HepG2 (cell line): ENCODE data around the gene NFATC3. TPM values are rescaled to one million over a fixed set of nuclear protein-coding genes. Genes with fewer than 3 reads are reported as not detected.
A peak's percentile ranks its signal among the peaks of the same experiment; 100 is the strongest.

ENCODE experiments used
- CEBPG ChIP-seq: IDR thresholded peaks from 2 replicates; pipeline ENCODE4 v1.6.1; 2016
- JUNB ChIP-seq: sonication (generic); formaldehyde crosslinking; IDR thresholded peaks from 2 replicates; pipeline ENCODE4 v1.8.0; 2022; ENCODE audit warnings: missing genetic modification reagents, mild to moderate bottlenecking, borderline replicate concordance
- MAFK ChIP-seq, 2 experiments: IDR thresholded peaks in 1 of 2; conservative IDR thresholded peaks in 1 of 2; 2 replicates each; pipeline ENCODE4 v1.6.1; 2011; ENCODE audit warnings: improper control_type of control experiment in 2 of 2, low read length in 2 of 2
- PBX3 ChIP-seq: sonication (generic); formaldehyde crosslinking; IDR thresholded peaks from 2 replicates; pipeline ENCODE4 v1.8.1; 2023; ENCODE audit warnings: missing genetic modification reagents, inconsistent platforms, borderline replicate concordance
- PHF20 ChIP-seq: sonication (generic); formaldehyde crosslinking; IDR thresholded peaks from 2 replicates; pipeline ENCODE4 v1.5.0; 2020; ENCODE audit warnings: mild to moderate bottlenecking, missing genetic modification reagents
- SMAD9 ChIP-seq: sonication (generic); formaldehyde crosslinking; IDR thresholded peaks from 2 replicates; pipeline ENCODE4 v1.5.1; 2020; ENCODE audit warnings: mild to moderate bottlenecking, missing genetic modification reagents
- ZMYM2 ChIP-seq: sonication (generic); formaldehyde crosslinking; IDR thresholded peaks from 2 replicates; pipeline ENCODE4 v1.8.0; 2022; ENCODE audit warnings: mild to moderate bottlenecking, missing genetic modification reagents
- ZNF253 ChIP-seq: sonication (generic); formaldehyde crosslinking; IDR thresholded peaks from 2 replicates; pipeline ENCODE4 v1.8.0; 2022; ENCODE audit warnings: mild to moderate bottlenecking, missing genetic modification reagents, borderline replicate concordance
- ZNF33A ChIP-seq: sonication (generic); formaldehyde crosslinking; IDR thresholded peaks from 2 replicates; pipeline ENCODE4 v1.5.1; 2020; ENCODE audit warnings: missing genetic modification reagents, mild to moderate bottlenecking, moderate library complexity, borderline replicate concordance
- ZNF431 ChIP-seq: sonication (generic); formaldehyde crosslinking; IDR thresholded peaks from 2 replicates; pipeline ENCODE4 v1.9.0; 2022; ENCODE audit warnings: missing genetic modification reagents, low read depth, mild to moderate bottlenecking, borderline replicate concordance
- ZNF580 ChIP-seq: IDR thresholded peaks from 2 replicates; pipeline ENCODE4 v1.6.1; 2016; ENCODE audit warnings: low read depth, borderline replicate concordance
- ZNF674 ChIP-seq: sonication (generic); formaldehyde crosslinking; IDR thresholded peaks from 2 replicates; pipeline ENCODE4 v1.5.0; 2020; ENCODE audit warnings: low read depth, mild to moderate bottlenecking, missing genetic modification reagents
- ZNF746 ChIP-seq: sonication (generic); formaldehyde crosslinking; IDR thresholded peaks from 2 replicates; pipeline ENCODE4 v1.8.0; 2022; ENCODE audit warnings: mild to moderate bottlenecking, missing genetic modification reagents
- ZNF839 ChIP-seq: sonication (generic); formaldehyde crosslinking; IDR thresholded peaks from 2 replicates; pipeline ENCODE4 v1.4.0; 2020; ENCODE audit warnings: missing genetic modification reagents, mild to moderate bottlenecking, borderline replicate concordance
- polyA plus RNA-seq, 8 experiments: library from polyadenylated mRNA; depleted of rRNA in 3 of 8; stranded (reverse) in 7 of 8; unstranded in 1 of 8; fragments of >200 nt; fragmentation: Illumina TruSeq in 4 of 8; extraction: Trizol in 4 of 8; gene quantifications; 2 replicates each; pipeline versions ENCODE4 v1.2.1 to v1.2.3, GENCODE V29; 2011 to 2016; ENCODE audit warnings: low read depth in 4 of 8, missing spikeins in 1 of 8, mixed read lengths in 1 of 8; ENCODE audit not compliant: insufficient read depth in 1 of 8
- total RNA-seq, 5 experiments: library from RNA; depleted of rRNA; stranded (reverse); fragments of >200 nt; fragmentation: Illumina TruSeq; extraction: Trizol; gene quantifications; 2 replicates each; pipeline ENCODE4 v1.2.3, GENCODE V29; 2016; ENCODE audit warnings: low read depth in 1 of 5

NFATC3 gene
- total and polyA plus RNA-seq, 2 of the 13 experiments (the other 11 are each of a cell fraction or from before 2014, with no cell fraction given): 52.6 to 62.7 TPM

GRCh38 chr16:68236137-68236825 is 151.1 kb downstream of the NFATC3 start (continued):
- TF ChIP-seq ZMYM2 (CRISPR knock-in tag) (no peak), ZNF33A (CRISPR knock-in tag) (0 out of 2 replicates have a peak, but pooled peaks have one; percentile 81), SMAD9 (no peak), ZNF431 (CRISPR knock-in tag) (peak; percentile 98; the same call in 1 of the 2 replicates), CEBPG (CRISPR knock-in tag) (no peak), MAFK (conservative IDR thresholded peaks at IDR 0.05 in 1 of 2, IDR thresholded peaks at IDR 0.05 in 1 of 2; ENCODE audit: low read length in 2 of 2) (no peak), JUNB (CRISPR knock-in tag) (no peak), ZNF839 (CRISPR knock-in tag) (no peak), ZNF580 (CRISPR knock-in tag) (no peak; the same call in 1 of the 2 replicates), ZNF253 (CRISPR knock-in tag) (peak; percentile 88), ZNF746 (CRISPR knock-in tag) (no peak), ZNF674 (no peak), PBX3 (CRISPR knock-in tag) (0 out of 2 replicates have a peak, but pooled peaks have one; percentile 59), PHF20 (peak; percentile 65)
- TF ChIP-seq, all 625 proteins: peak for 251
